Thyroid gland (tissue), 4 donors: ENCODE data around the gene FAM124A.

Experiments
- POLR2A ChIP-seq, 2 donors: fragments of 450-650 bp; IDR thresholded peaks; one replicate each; pipeline ENCODE4 v1.6.1; 2017; ENCODE audit warnings: antibody characterized with exemption in 2 of 2, mild to moderate bottlenecking in 2 of 2, moderate library complexity in 1 of 2
- TF ChIP-seq, protein P1 (sequence below), 6 experiments: fragments of 200-600 bp in 3 of 6; fragments of 450-650 bp in 3 of 6; sonication (generic) in 3 of 6; IDR thresholded peaks; one replicate each; pipeline ENCODE4 v1.5.1; 2016 to 2019; ENCODE audit warnings: antibody characterized with exemption in 6 of 6, mild to moderate bottlenecking in 2 of 6, inconsistent platforms in 1 of 6, moderate library complexity in 1 of 6

DNA sequence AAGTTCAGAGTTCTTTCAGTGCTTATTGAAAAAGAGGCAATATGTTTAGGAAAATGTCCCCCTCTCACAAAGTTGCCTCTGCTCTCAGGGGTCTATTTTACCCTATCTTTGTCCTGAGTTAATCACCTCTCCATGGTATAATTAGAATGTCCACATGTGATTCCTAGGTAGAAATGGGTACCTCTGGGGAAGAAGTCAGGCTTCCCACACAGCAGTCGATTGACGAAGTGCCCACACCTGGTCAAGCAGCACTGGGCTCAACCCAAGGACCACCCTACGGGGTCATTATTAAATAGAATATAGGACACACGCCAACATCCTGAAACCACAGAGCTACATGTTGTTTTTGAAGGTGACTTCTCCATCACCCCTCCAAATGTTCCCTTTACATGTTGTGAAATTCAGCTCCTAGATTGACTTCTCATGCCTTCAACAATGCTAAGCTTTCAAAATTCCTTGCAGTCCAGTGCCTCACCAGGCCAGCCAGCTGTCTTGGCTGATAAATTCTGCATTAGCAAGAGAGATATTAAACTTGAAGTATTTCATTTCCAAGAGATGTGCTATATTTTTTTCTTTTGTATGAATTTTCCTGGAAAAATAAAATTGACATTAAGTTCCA lies 43.6 kb upstream of the FAM124A start:
- TF ChIP-seq, protein P1, sequence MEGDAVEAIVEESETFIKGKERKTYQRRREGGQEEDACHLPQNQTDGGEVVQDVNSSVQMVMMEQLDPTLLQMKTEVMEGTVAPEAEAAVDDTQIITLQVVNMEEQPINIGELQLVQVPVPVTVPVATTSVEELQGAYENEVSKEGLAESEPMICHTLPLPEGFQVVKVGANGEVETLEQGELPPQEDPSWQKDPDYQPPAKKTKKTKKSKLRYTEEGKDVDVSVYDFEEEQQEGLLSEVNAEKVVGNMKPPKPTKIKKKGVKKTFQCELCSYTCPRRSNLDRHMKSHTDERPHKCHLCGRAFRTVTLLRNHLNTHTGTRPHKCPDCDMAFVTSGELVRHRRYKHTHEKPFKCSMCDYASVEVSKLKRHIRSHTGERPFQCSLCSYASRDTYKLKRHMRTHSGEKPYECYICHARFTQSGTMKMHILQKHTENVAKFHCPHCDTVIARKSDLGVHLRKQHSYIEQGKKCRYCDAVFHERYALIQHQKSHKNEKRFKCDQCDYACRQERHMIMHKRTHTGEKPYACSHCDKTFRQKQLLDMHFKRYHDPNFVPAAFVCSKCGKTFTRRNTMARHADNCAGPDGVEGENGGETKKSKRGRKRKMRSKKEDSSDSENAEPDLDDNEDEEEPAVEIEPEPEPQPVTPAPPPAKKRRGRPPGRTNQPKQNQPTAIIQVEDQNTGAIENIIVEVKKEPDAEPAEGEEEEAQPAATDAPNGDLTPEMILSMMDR (IDR thresholded peaks at IDR 0.05) = no peak
- no peak for TF ChIP-seq POLR2A (IDR thresholded peaks at IDR 0.05)
